Activated CD4-positive, alpha-beta T cell treated with anti-CD3 and anti-CD28 coated beads, Interleukin-2, amount 10 ng/mL, durations not matched to agents 24 days and 14 days (primary cell): ENCODE measurements around the gene SHKBP1. TPM values are rescaled to one million over a fixed set of nuclear protein-coding genes. Genes with fewer than 3 reads are reported as not detected.
A peak's percentile ranks its signal among the peaks of the same experiment; 100 is the strongest.
"Not testable (repeated sequence)": the region's sequence is repeated elsewhere in the genome, so short reads cannot be mapped to it uniquely, and the experiment has no call there.

Source experiments
- DNase-seq: peaks from one replicate; pipeline ENCODE4 v3.0.0; 2022
- H3K27ac Mint-ChIP-seq: one replicate; pipeline ENCODE4 v1.8.0; 2022; ENCODE audit warnings: mild to moderate bottlenecking, mixed read lengths
- H3K27me3 Mint-ChIP-seq: one replicate; pipeline ENCODE4 v1.8.0; 2022; ENCODE audit warnings: mixed read lengths
- H3K36me3 Mint-ChIP-seq: one replicate; pipeline ENCODE4 v1.8.0; 2022; ENCODE audit warnings: low read depth, mild to moderate bottlenecking, mixed read lengths
- H3K4me1 Mint-ChIP-seq: one replicate; pipeline ENCODE4 v1.8.0; 2021; ENCODE audit warnings: mixed read lengths
- H3K4me3 Mint-ChIP-seq: one replicate; pipeline ENCODE4 v1.8.0; 2022; ENCODE audit warnings: mild to moderate bottlenecking, moderate library complexity, mixed read lengths
- H3K9me3 Mint-ChIP-seq: one replicate; pipeline ENCODE4 v1.8.0; 2021; ENCODE audit warnings: mixed read lengths
- intact Hi-C: fragments of 100-400 bp; cut with micrococcal nuclease; formaldehyde crosslinking; loops from one replicate; pipeline ENCODE4 v1.15.1; 2023
- total RNA-seq: library from RNA; stranded (reverse); gene quantifications from 2 replicates; pipeline ENCODE4 v1.2.3, GENCODE V29; 2022

SHKBP1 gene
- total RNA-seq, 1 donor from 2014 or later, result 113 TPM

DNA sequence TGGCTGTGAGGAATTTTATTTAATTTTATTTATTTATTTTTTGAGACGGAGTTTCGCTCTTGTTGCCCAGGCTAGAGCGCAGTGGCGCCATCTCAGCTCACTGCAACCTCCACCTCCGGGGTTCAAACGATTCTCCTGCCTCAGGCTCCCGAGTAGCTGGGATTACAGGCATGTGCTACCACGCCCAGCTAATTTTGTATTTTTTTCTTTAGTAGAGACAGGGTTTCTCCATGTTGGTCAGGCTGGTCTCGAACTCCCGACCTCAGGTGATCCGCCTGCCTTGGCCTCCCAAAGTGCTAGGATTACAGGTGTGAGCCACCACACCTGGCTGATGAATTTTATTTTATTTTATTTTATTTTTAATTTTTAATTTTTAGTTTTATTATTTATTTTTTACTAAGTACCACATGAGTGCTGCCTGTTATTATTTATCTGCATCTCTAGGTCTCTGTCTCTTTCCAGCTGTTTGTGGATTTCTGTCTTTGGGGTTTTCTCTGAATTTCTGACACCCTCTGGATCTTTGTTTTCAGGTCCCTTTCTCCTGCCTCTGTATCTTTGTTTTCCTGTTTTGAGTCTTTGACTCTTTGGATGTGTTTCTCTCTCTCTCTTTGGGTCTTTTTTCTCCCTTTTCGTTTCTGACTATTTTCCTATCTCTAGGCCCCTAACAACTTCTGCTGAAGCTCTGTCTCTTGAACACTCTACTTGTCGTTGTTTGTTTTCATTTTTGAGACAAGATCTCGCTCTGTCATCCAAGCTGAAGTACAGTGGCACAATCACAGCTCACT lies 47.9 kb downstream of the SHKBP1 start:
- H3K9me3 Mint-ChIP-seq, DNase-seq, H3K4me3 Mint-ChIP-seq, H3K27me3 Mint-ChIP-seq, intact Hi-C loops: not testable (repeated sequence)
- peaks cover 28% of the 10 kb centered on the region for H3K4me1 Mint-ChIP-seq
- H3K36me3 Mint-ChIP-seq, result peaks cover 50% of the 10 kb centered on the region
- peak overlapping the region; percentile 17 for H3K27ac Mint-ChIP-seq

- intact Hi-C loops, result no loop called here
- peaks cover 52% of the 10 kb centered on the region for H3K36me3 Mint-ChIP-seq
- no peak overlapping the region for H3K4me3 Mint-ChIP-seq
- H3K9me3 Mint-ChIP-seq, result no peaks in the 10 kb centered on the region
- H3K27ac Mint-ChIP-seq, result peak overlapping the region; percentile 75
- peaks cover 27% of the 10 kb centered on the region for H3K4me1 Mint-ChIP-seq
- no peaks in the 10 kb centered on the region for H3K27me3 Mint-ChIP-seq
- no peak for DNase-seq
Measured at GRCh38 chr19:40625406-40626120, 48.9 kb downstream of the SHKBP1 start.

- DNase-seq, result no peak
- Mint-ChIP-seq H3K4me1 (peaks cover 24% of the 10 kb centered on the region), H3K9me3 (no peaks in the 10 kb centered on the region), H3K36me3 (peaks cover 46% of the 10 kb centered on the region), H3K4me3 (no peak overlapping the region), H3K27ac (no peak overlapping the region), H3K27me3 (no peaks in the 10 kb centered on the region)
- intact Hi-C loops, result no loop called here
Measured at GRCh38 chr19:40626918-40627317, 50.2 kb downstream of the SHKBP1 start.

DNA sequence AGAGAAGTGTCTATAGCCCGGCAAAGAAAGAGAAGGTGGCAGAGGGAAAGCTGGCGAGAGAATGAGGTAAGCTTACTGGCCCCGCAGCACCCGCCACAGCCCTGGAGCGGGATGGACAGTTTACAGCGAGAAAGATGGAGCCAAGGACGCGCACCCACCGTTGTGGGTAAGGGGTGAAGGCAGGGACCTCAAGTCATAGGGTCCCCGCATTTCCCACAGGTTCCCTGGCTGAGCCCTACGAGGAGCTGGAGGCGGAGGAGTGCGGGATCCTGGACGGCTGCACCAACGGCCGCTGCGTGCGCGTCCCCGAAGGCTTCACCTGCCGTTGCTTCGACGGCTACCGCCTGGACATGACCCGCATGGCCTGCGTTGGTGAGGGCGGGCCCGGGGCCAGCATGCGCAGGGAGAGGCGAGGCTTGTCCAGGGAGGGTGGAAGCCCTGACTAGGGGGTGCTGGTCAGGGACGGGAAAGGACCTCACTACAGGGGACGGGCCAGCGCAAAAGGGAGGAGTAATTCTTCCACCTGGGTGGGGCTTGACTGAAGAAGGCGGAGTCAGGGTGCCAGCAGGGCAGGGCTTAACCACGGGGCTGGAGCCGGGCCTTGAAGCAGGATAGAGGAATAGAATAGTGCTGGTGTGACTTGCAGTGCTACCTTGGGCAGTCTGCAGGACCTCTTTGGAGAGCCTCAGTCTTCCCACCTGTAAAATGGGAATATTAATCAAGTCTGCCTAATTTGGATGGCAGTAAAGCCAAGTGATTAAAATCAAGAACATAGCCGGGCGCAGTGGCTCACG lies 51.0 kb downstream of the SHKBP1 start:
- Mint-ChIP-seq H3K27me3 (no peaks in the 10 kb centered on the region), H3K9me3 (no peaks in the 10 kb centered on the region)

DNA sequence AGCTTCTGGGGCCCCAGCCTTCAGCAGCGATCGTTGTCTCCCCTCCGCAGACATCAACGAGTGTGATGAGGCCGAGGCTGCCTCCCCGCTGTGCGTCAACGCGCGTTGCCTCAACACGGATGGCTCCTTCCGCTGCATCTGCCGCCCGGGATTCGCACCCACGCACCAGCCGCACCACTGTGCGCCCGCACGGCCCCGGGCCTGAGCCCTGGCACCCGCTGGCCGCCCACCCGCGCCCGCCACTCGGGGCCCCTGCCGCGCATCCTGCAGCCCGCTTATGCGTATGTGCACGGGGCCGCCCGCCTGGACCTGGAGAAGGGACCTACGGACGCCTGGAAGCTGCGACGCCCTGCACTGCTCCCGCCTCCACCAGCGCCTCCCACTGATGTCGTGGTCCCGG lies 52.7 kb downstream of the SHKBP1 start:
- no peak overlapping the region for H3K4me3 Mint-ChIP-seq
- intact Hi-C loops, result no loop called here
- no peaks in the 10 kb centered on the region for H3K9me3 Mint-ChIP-seq
- H3K36me3 Mint-ChIP-seq, result peaks cover 29% of the 10 kb centered on the region
- H3K27ac Mint-ChIP-seq, result no peak overlapping the region
- DNase-seq, result no peak
- H3K27me3 Mint-ChIP-seq, result peaks cover 3% of the 10 kb centered on the region
- peaks cover 21% of the 10 kb centered on the region for H3K4me1 Mint-ChIP-seq

More for the DNA sequence above, 51.0 kb downstream of the SHKBP1 start:
- Mint-ChIP-seq H3K4me3 (no peak overlapping the region), H3K4me1 (peaks cover 22% of the 10 kb centered on the region), H3K36me3 (peaks cover 41% of the 10 kb centered on the region), H3K27ac (peak overlapping the region; percentile 60)
- intact Hi-C loops, result no loop called here
- no peak for DNase-seq

GRCh38 chr19:40630571-40631160 lies 54.0 kb downstream of the SHKBP1 start:
- Mint-ChIP-seq H3K9me3 (no peaks in the 10 kb centered on the region), H3K4me3 (no peak overlapping the region), H3K27ac (no peak overlapping the region), H3K27me3 (peaks cover 11% of the 10 kb centered on the region), H3K36me3 (peaks cover 20% of the 10 kb centered on the region), H3K4me1 (peaks cover 18% of the 10 kb centered on the region)
- DNase-seq, result no peak
- intact Hi-C loops, result no loop called here

GRCh38 chr19:40632311-40633036 lies 55.8 kb downstream of the SHKBP1 start:
- peaks cover 12% of the 10 kb centered on the region for H3K27me3 Mint-ChIP-seq
- H3K9me3 Mint-ChIP-seq, result no peaks in the 10 kb centered on the region
- peaks cover 9% of the 10 kb centered on the region for H3K36me3 Mint-ChIP-seq
- no peak for DNase-seq
- intact Hi-C loops, result no loop called here
- no peak overlapping the region for H3K4me3 Mint-ChIP-seq
- H3K27ac Mint-ChIP-seq, result no peak overlapping the region
- peaks cover 11% of the 10 kb centered on the region for H3K4me1 Mint-ChIP-seq

- Mint-ChIP-seq H3K4me1 (peaks cover 11% of the 10 kb centered on the region), H3K27me3 (peaks cover 12% of the 10 kb centered on the region), H3K36me3 (peaks cover 9% of the 10 kb centered on the region), H3K4me3 (no peak overlapping the region), H3K9me3 (no peaks in the 10 kb centered on the region), H3K27ac (no peak overlapping the region)
- no peak for DNase-seq
- intact Hi-C loops, result no loop called here
Measured at GRCh38 chr19:40633207-40633606, 56.5 kb downstream of the SHKBP1 start.

- H3K27ac Mint-ChIP-seq, result no peak overlapping the region
- no peaks in the 10 kb centered on the region for H3K36me3 Mint-ChIP-seq
- H3K27me3 Mint-ChIP-seq, result peaks cover 12% of the 10 kb centered on the region
- H3K4me1 Mint-ChIP-seq, result peaks cover 7% of the 10 kb centered on the region
- no peak for DNase-seq
- H3K9me3 Mint-ChIP-seq, result no peaks in the 10 kb centered on the region
- intact Hi-C loops, result no loop called here
- H3K4me3 Mint-ChIP-seq, result no peak overlapping the region
Measured at GRCh38 chr19:40638327-40638726, 61.7 kb downstream of the SHKBP1 start.

DNA sequence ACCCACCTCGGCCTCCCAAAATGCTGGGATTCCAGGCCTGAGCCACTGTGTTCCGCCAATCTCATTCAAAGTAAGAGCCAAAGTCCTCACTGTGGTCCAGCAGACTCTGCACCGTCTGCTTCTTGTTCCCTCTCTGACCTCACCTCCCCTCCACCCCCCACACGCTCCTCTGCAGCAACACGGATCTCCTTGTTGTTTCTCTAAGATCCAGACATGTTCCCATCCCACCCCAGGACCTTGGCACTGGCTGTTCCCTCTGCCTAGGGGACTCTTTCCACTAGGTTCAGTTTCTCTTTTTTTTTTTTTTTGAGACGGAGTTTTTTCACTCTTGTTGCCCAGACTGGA lies 62.9 kb downstream of the SHKBP1 start:
- no peak overlapping the region for H3K27ac Mint-ChIP-seq
- no peak for DNase-seq
- intact Hi-C loops, result no loop called here
- no peak overlapping the region for H3K4me3 Mint-ChIP-seq
- peaks cover 8% of the 10 kb centered on the region for H3K27me3 Mint-ChIP-seq
- H3K9me3 Mint-ChIP-seq, result no peaks in the 10 kb centered on the region
- H3K4me1 Mint-ChIP-seq, result peaks cover 4% of the 10 kb centered on the region
- H3K36me3 Mint-ChIP-seq, result no peaks in the 10 kb centered on the region

GRCh38 chr19:40640744-40641143 lies 64.1 kb downstream of the SHKBP1 start:
- DNase-seq, result no peak
- intact Hi-C loops, result no loop called here
- Mint-ChIP-seq H3K27me3 (peaks cover 1% of the 10 kb centered on the region), H3K4me3 (no peak overlapping the region), H3K36me3 (no peaks in the 10 kb centered on the region), H3K9me3 (no peaks in the 10 kb centered on the region), H3K4me1 (peaks cover 3% of the 10 kb centered on the region), H3K27ac (no peak overlapping the region)
